B cell (primary cell): ENCODE results near the gene CALML6. TPM values are rescaled to one million over a fixed set of nuclear protein-coding genes. Genes with fewer than 3 reads are reported as not detected.

Experiments
- ATAC-seq: fragments of 200-7000 bp; cut with Tn5 transposase; one replicate; pipeline ENCODE4 v1.10.0; 2021; ENCODE audit warnings: low read depth, mild to moderate bottlenecking, moderate number of reproducible peaks, moderate library complexity
- CTCF ChIA-PET: fragments of 350-600 bp; sonication (Branson Sonifier 250); formaldehyde crosslinking; loops from one replicate; lab custom pipeline; 2021; ENCODE audit warnings: antibody characterized with exemption, inconsistent platforms; lab: Charles Lee
- POLR2A ChIA-PET: fragments of 350-600 bp; sonication (Branson Sonifier 250); formaldehyde crosslinking; loops from one replicate; lab custom pipeline; 2021; ENCODE audit warnings: antibody characterized with exemption; lab: Charles Lee
- DNase-seq: peaks from one replicate; pipeline ENCODE4 v3.0.0; 2013
- H2AFZ ChIP-seq: 2 replicates; pipeline ENCODE4 v1.6.1; 2012; ENCODE audit warnings: mild to moderate bottlenecking, low read depth, low read length; ENCODE audit not compliant: insufficient read depth, poor library complexity, severe bottlenecking
- H3K27ac ChIP-seq, 2 donors: 1 replicate in 1 of 2; 2 replicates in 1 of 2; pipeline ENCODE4 v1.5.1; 2012 to 2013; ENCODE audit warnings: low read length in 2 of 2, mild to moderate bottlenecking in 2 of 2, moderate library complexity in 1 of 2
- H3K27me3 ChIP-seq, 4 experiments: fragments of 200-600 bp in 1 of 4; sonication (generic) in 1 of 4; replicated peaks in 1 of 4; 1 replicate in 2 of 4; 2 replicates in 2 of 4; pipeline versions ENCODE4 v1.6.1 to v1.7.0; 2013 to 2016; ENCODE audit warnings: low read length in 3 of 4, mild to moderate bottlenecking in 2 of 4, mixed read lengths in 1 of 4, moderate library complexity in 1 of 4; ENCODE audit not compliant: insufficient read depth in 4 of 4, control insufficient read depth in 3 of 4; ENCODE audit errors: control extremely low read depth in 1 of 4
- H3K36me3 ChIP-seq, 2 experiments: replicated peaks in 1 of 2; 1 replicate in 1 of 2; 2 replicates in 1 of 2; pipeline versions ENCODE4 v1.6.1 to v1.7.1; 2013; ENCODE audit warnings: low read length in 1 of 2; ENCODE audit not compliant: insufficient read depth in 2 of 2, control insufficient read depth in 1 of 2; ENCODE audit errors: control extremely low read depth in 1 of 2, extremely low read depth in 1 of 2
- H3K4me1 ChIP-seq, 2 donors: fragments of 200-600 bp in 1 of 2; sonication (generic) in 1 of 2; 1 replicate in 1 of 2; 2 replicates in 1 of 2; pipeline versions ENCODE4 v1.5.1 to v1.6.1; 2013 to 2017; ENCODE audit warnings: low read length in 2 of 2; ENCODE audit not compliant: control insufficient read depth in 2 of 2, insufficient read depth in 2 of 2
- H3K4me2 ChIP-seq: replicated peaks from 2 replicates; pipeline ENCODE3; 2012; ENCODE audit warnings: mild to moderate bottlenecking, low read depth, low read length; ENCODE audit not compliant: poor library complexity, severe bottlenecking
- H3K4me3 ChIP-seq, 5 experiments: fragments of 200-600 bp in 1 of 5; sonication (generic) in 1 of 5; 1 replicate in 3 of 5; 2 replicates in 2 of 5; pipeline versions ENCODE4 v1.5.1 to v1.7.0; 2011 to 2016; ENCODE audit warnings: low read length in 4 of 5, mild to moderate bottlenecking in 4 of 5, low read depth in 2 of 5, control low read depth in 1 of 5, moderate library complexity in 1 of 5; ENCODE audit not compliant: insufficient read depth in 1 of 5; ENCODE audit errors: control extremely low read depth in 1 of 5, extremely low read depth in 1 of 5
- H3K79me2 ChIP-seq: fragments of 200-600 bp; sonication (generic); one replicate; pipeline ENCODE4 v1.6.0; 2016; ENCODE audit warnings: low read length; ENCODE audit not compliant: control insufficient read depth, insufficient read depth
- H3K9ac ChIP-seq: fragments of 200-600 bp; sonication (generic); 2 replicates; pipeline ENCODE4 v1.6.1; 2017; ENCODE audit warnings: mild to moderate bottlenecking, low read length, moderate library complexity
- H3K9me3 ChIP-seq, 3 donors: one replicate each; pipeline versions ENCODE4 v1.6.1 to v1.7.1; 2013; ENCODE audit warnings: low read length in 2 of 3; ENCODE audit not compliant: control insufficient read depth in 2 of 3, insufficient read depth in 1 of 3; ENCODE audit errors: control extremely low read depth in 1 of 3
- H4K20me1 ChIP-seq: 2 replicates; pipeline ENCODE4 v1.6.0; 2012; ENCODE audit warnings: mild to moderate bottlenecking, low read length; ENCODE audit not compliant: insufficient read depth, control insufficient read depth, poor library complexity, severe bottlenecking
- H3K27ac Mint-ChIP-seq: one replicate; pipeline ENCODE4 v1.8.0; 2021; ENCODE audit warnings: mixed read lengths
- H3K27me3 Mint-ChIP-seq: one replicate; pipeline ENCODE4 v1.8.0; 2021; ENCODE audit warnings: mixed read lengths
- H3K4me1 Mint-ChIP-seq: one replicate; pipeline ENCODE4 v1.8.0; 2021; ENCODE audit warnings: mixed read lengths
- H3K4me3 Mint-ChIP-seq: one replicate; pipeline ENCODE4 v1.8.0; 2021; ENCODE audit warnings: mixed read lengths
- H3K9me3 Mint-ChIP-seq: one replicate; pipeline ENCODE4 v1.8.0; 2022; ENCODE audit warnings: mixed read lengths; ENCODE audit not compliant: insufficient read depth
- CTCF ChIP-seq: fragments of 200-600 bp; IDR thresholded peaks from one replicate; pipeline ENCODE4 v1.8.0; 2022; ENCODE audit warnings: antibody characterized with exemption, mild to moderate bottlenecking
- EZH2 ChIP-seq: IDR thresholded peaks from 2 replicates; pipeline ENCODE4 v1.6.1; 2012; ENCODE audit warnings: borderline replicate concordance, low read depth, mild to moderate bottlenecking, moderate library complexity, low read length; ENCODE audit not compliant: insufficient read depth, poor library complexity, severe bottlenecking
- WGBS: methylation state at CpG from one replicate; pipeline ENCODE4 v1.1.5; 2013; ENCODE audit warnings: missing lambda C conversion rate; ENCODE audit not compliant: insufficient coverage; 5-methylcytosine and 5-hydroxymethylcytosine counted together
- intact Hi-C: fragments of 100-400 bp; cut with micrococcal nuclease; formaldehyde crosslinking; loops from one replicate; pipeline ENCODE4 v1.10.0; 2022
- polyA plus RNA-seq: library from polyadenylated mRNA; depleted of rRNA; stranded (reverse); fragments of >200 nt; gene quantifications from 2 replicates; pipeline ENCODE4 v1.2.3, GENCODE V29; 2012
- total RNA-seq, 2 donors: library from RNA; stranded (reverse); fragments of 120-200 nt in 1 of 2; gene quantifications; 1 replicate in 1 of 2; 2 replicates in 1 of 2; pipeline versions ENCODE4 v1.2.3 to v1.2.4, GENCODE V29; 2013 to 2022

The CALML6 gene
- total and polyA plus RNA-seq, 2 donors (not counting 1 experiment from before 2014, with no cell fraction given) = 0.64 to 2.0 TPM

GRCh38 chr1:1906185-1907097, 8.6 kb upstream of the CALML6 start:
- H2AFZ ChIP-seq = no peak overlapping the region
- intact Hi-C loops = loop anchor here (1.0 to 5.0 kb wide), 3 partner anchors 64 to 291 kb away; partner anchors contain the start of gene NADK
- DNase-seq = peak; percentile 80

More at GRCh38 chr1:1906185-1907097, 8.6 kb upstream of the CALML6 start:
- H4K20me1 ChIP-seq = no peaks in the 10 kb centered on the region
- no peak overlapping the region for H3K4me3 ChIP-seq
- peak; percentile 96 for TF ChIP-seq CTCF
- no peak for TF ChIP-seq EZH2
- peak; percentile 21 for ATAC-seq
- peak overlapping the region in 1 of 2 donors; percentile 30 for H3K27ac ChIP-seq
- H3K9me3 ChIP-seq = peaks cover 0 to 18% (median 0%) of the 10 kb centered on the region in 3 donors
- peak overlapping the region; percentile 15 for H3K4me2 ChIP-seq
- H3K36me3 ChIP-seq = no peaks in the 10 kb centered on the region
- WGBS = 29% methylated on average over 15 of the region's 15 CpGs
- peak overlapping the region; percentile 66 for H3K4me3 Mint-ChIP-seq
- POLR2A ChIA-PET = interaction anchor here (0.6 to 3.5 kb wide), 8 partner anchors 10 to 276 kb away, joined by 3 to 24 read pairs (median 6); partner anchors contain the start of genes NADK and TMEM52
- H3K4me1 Mint-ChIP-seq = peaks cover 33% of the 10 kb centered on the region
- no peaks in the 10 kb centered on the region for H3K27me3 ChIP-seq
- H3K27me3 Mint-ChIP-seq = no peaks in the 10 kb centered on the region
- CTCF ChIA-PET = interaction anchor here (0.6 to 6.3 kb wide), 30 partner anchors 10 to 367 kb away, joined by 3 to 67 read pairs (median 4); partner anchors contain the start of gene NADK
- peak overlapping the region; percentile 75 for H3K27ac Mint-ChIP-seq
- H3K9me3 Mint-ChIP-seq = no peaks in the 10 kb centered on the region
- no peak overlapping the region for H3K9ac ChIP-seq
- H3K79me2 ChIP-seq = peaks cover 31% of the 10 kb centered on the region
- H3K4me1 ChIP-seq = peaks cover 28 to 42% of the 10 kb centered on the region in 2 donors
